Sigmoid colon (tissue), 4 donors: ENCODE results near the gene BMPER.

Experiments used
- CTCF ChIP-seq, 4 experiments: fragments of 450-650 bp in 3 of 4; fragments of 200-600 bp in 1 of 4; IDR thresholded peaks; one replicate each; pipeline ENCODE4 v1.5.1; 2016 to 2019; ENCODE audit warnings: antibody characterized with exemption in 4 of 4, mild to moderate bottlenecking in 3 of 4, moderate library complexity in 2 of 4
- EP300 ChIP-seq, 4 donors: sonication (generic); formaldehyde crosslinking; IDR thresholded peaks; one replicate each; pipeline ENCODE4 v1.6.1; 2017; ENCODE audit warnings: antibody characterized with exemption in 4 of 4
- POLR2A ChIP-seq, 2 donors: fragments of 450-650 bp; IDR thresholded peaks; one replicate each; pipeline ENCODE4 v1.6.1; 2016; ENCODE audit warnings: antibody characterized with exemption in 2 of 2, mild to moderate bottlenecking in 2 of 2, moderate library complexity in 2 of 2
- POLR2AphosphoS5 ChIP-seq, 4 donors: sonication (generic); formaldehyde crosslinking; IDR thresholded peaks; one replicate each; pipeline ENCODE4 v1.6.1; 2017; ENCODE audit warnings: antibody characterized with exemption in 4 of 4

- TF ChIP-seq POLR2AphosphoS5 (IDR thresholded peaks at IDR 0.05): no peak
- TF ChIP-seq POLR2A (IDR thresholded peaks at IDR 0.05): no peak
- TF ChIP-seq CTCF (IDR thresholded peaks at IDR 0.05): no peak
- no peak for TF ChIP-seq EP300 (IDR thresholded peaks at IDR 0.05)
Measured at GRCh38 chr7:33933611-33934281, 28.4 kb downstream of the BMPER start.
